Tibial nerve (tissue), 4 donors: Measurements from ENCODE around the gene NUDC. TPM values are rescaled to one million over a fixed set of nuclear protein-coding genes. Genes with fewer than 3 reads are reported as not detected.

Experiments used
- DNase-seq, 2 donors: peaks; one replicate each; pipeline ENCODE4 v3.0.0-alpha.2; 2019; ENCODE audit warnings: low spot score in 2 of 2
- H3K27ac ChIP-seq, 4 donors: fragments of 200-600 bp; sonication (generic) in 3 of 4; one replicate each; pipeline ENCODE4 v1.5.1; 2017 to 2019; ENCODE audit warnings: mild to moderate bottlenecking in 1 of 4
- H3K27me3 ChIP-seq, 2 donors: fragments of 200-600 bp; sonication (generic) in 1 of 2; one replicate each; pipeline versions ENCODE4 v1.5.1 to v1.6.0; 2017 to 2019
- H3K36me3 ChIP-seq, 3 donors: fragments of 200-600 bp; sonication (generic); one replicate each; pipeline ENCODE4 v1.5.1; 2018 to 2019
- H3K4me1 ChIP-seq, 4 donors: fragments of 200-600 bp; sonication (generic) in 3 of 4; one replicate each; pipeline ENCODE4 v1.5.1; 2017 to 2019
- H3K4me3 ChIP-seq, 4 donors: fragments of 200-600 bp; sonication (generic) in 3 of 4; one replicate each; pipeline ENCODE4 v1.5.1; 2017 to 2019; ENCODE audit warnings: mild to moderate bottlenecking in 1 of 4, moderate library complexity in 1 of 4
- H3K9me3 ChIP-seq, 4 donors: fragments of 200-600 bp; sonication (generic) in 3 of 4; one replicate each; pipeline ENCODE4 v1.5.1; 2017 to 2019
- EP300 ChIP-seq, 2 donors: sonication (generic); formaldehyde crosslinking; IDR thresholded peaks; one replicate each; pipeline ENCODE4 v1.6.1; 2017; ENCODE audit warnings: antibody characterized with exemption in 2 of 2, mild to moderate bottlenecking in 1 of 2
- WGBS, 2 donors: methylation state at CpG; one replicate each; pipeline ENCODE4 v1.1.5; 2018; 5-methylcytosine and 5-hydroxymethylcytosine counted together
- total RNA-seq, 4 donors: library from RNA; depleted of rRNA; stranded (reverse); fragments of >200 nt; gene quantifications; one replicate each; pipeline ENCODE4 v1.1.0, GENCODE V29; 2016

NUDC gene
- total RNA-seq, 4 donors from 2014 or later, result 47.9 to 60.9 (median 57.0) TPM

DNA sequence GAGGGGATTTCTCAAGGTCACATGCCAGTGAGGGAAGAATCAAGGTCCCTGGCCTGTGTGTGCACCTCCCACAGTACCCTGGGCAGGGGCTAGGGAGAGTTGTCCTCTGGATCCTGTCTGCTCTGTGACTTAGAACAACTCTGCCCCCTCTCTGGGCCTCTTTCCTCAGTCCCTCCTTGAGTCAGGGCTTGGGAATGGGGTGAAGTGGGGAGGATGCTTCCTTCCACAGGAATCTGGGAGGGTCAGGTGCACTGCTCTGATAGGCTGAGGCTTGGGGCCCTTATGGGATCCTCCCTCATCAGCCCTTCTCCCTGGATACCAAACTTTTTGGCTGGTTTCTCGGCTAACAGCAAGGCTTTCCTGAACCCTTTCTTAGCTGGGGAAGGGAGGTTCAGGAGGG lies 74.5 kb downstream of the NUDC start:
- H3K9me3 ChIP-seq, result no peaks in the 10 kb centered on the region
- no peak for DNase-seq
- peaks cover 0 to 66% (median 38%) of the 10 kb centered on the region in 4 donors for H3K4me1 ChIP-seq
- no peaks in the 10 kb centered on the region for H3K36me3 ChIP-seq
- peaks cover 0 to 47% of the 10 kb centered on the region in 2 donors for H3K27me3 ChIP-seq
- peak overlapping the region in 1 of 4 donors; percentile 73 for H3K4me3 ChIP-seq
- 71 to 75% methylated on average over 1 of the region's 1 CpG for WGBS, 2 donors
- TF ChIP-seq EP300 (IDR thresholded peaks at IDR 0.05), result no peak
- H3K27ac ChIP-seq, result peak overlapping the region in 2 of 4 donors; percentile 54

Other genes starting within 250 kb of the NUDC start
- gene ARID1A, start 225.7 kb upstream of the NUDC start, total RNA-seq, result 10 to 100 TPM; 49.6 to 90.0 (median 54.3) TPM
- gene PIGV, start 133.8 kb upstream of the NUDC start, total RNA-seq, result 10 to 100 TPM in 3 of 4 donors, 1 to 10 TPM in 1; 9.3 to 22.2 (median 17.6) TPM
- gene ZDHHC18, start 95.1 kb upstream of the NUDC start, total RNA-seq, result 10 to 100 TPM in 2 of 4 donors, 1 to 10 TPM in 2; 9.2 to 13.5 (median 10.0) TPM
- not detected for gene SFN, start 58.6 kb upstream of the NUDC start, total RNA-seq
- gene GPN2, start 31.5 kb upstream of the NUDC start, total RNA-seq, result 10 to 100 TPM in 3 of 4 donors, 1 to 10 TPM in 1; 7.9 to 14.7 (median 13.8) TPM
- 10 to 100 TPM in 3 of 4 donors, 1 to 10 TPM in 1; 7.8 to 26.1 (median 12.5) TPM for gene GPATCH3, start 21.3 kb upstream of the NUDC start, total RNA-seq
- not detected for gene NR0B2, start 7.8 kb upstream of the NUDC start, total RNA-seq
- gene KDF1, start 38.7 kb downstream of the NUDC start, total RNA-seq, result not detected
- gene TRNP1, start 71.9 kb downstream of the NUDC start, total RNA-seq, result 10 to 100 TPM; 15.0 to 55.7 (median 52.4) TPM
- 10 to 100 TPM; 11.7 to 36.3 (median 27.4) TPM for gene TENT5B, start 91.1 kb downstream of the NUDC start, total RNA-seq
- gene SLC9A1, start 233.4 kb downstream of the NUDC start, total RNA-seq, result 10 to 100 TPM in 1 of 4 donors, 1 to 10 TPM in 3; 5.9 to 21.9 (median 7.8) TPM